T-helper 1 cell treated with Interleukin-12 subunit alpha and Interleukin-12 subunit beta and Interleukin-4 antibody, amounts not matched to agents 30 μg/mL and 1 μg/mL, for 36 hours (primary cell): ENCODE measurements around the gene GSE1.
"Not testable (repeated sequence)": the region's sequence is repeated elsewhere in the genome, so short reads cannot be mapped to it uniquely, and the experiment has no call there.

Experiments used
- H3K27ac Mint-ChIP-seq: one replicate; pipeline ENCODE4 v1.8.0; 2021; ENCODE audit warnings: mild to moderate bottlenecking, mixed read lengths
- H3K27me3 Mint-ChIP-seq: one replicate; pipeline ENCODE4 v1.8.0; 2021; ENCODE audit warnings: low read depth, mixed read lengths
- H3K36me3 Mint-ChIP-seq: one replicate; pipeline ENCODE4 v1.8.0; 2021; ENCODE audit warnings: low read depth, mixed read lengths
- H3K4me1 Mint-ChIP-seq: one replicate; pipeline ENCODE4 v1.8.0; 2021; ENCODE audit warnings: low read depth, mixed read lengths
- H3K4me3 Mint-ChIP-seq: one replicate; pipeline ENCODE4 v1.8.0; 2021; ENCODE audit warnings: mild to moderate bottlenecking, moderate library complexity, mixed read lengths
- H3K9me3 Mint-ChIP-seq: one replicate; pipeline ENCODE4 v1.8.0; 2021; ENCODE audit warnings: mixed read lengths

GSE1 gene

DNA sequence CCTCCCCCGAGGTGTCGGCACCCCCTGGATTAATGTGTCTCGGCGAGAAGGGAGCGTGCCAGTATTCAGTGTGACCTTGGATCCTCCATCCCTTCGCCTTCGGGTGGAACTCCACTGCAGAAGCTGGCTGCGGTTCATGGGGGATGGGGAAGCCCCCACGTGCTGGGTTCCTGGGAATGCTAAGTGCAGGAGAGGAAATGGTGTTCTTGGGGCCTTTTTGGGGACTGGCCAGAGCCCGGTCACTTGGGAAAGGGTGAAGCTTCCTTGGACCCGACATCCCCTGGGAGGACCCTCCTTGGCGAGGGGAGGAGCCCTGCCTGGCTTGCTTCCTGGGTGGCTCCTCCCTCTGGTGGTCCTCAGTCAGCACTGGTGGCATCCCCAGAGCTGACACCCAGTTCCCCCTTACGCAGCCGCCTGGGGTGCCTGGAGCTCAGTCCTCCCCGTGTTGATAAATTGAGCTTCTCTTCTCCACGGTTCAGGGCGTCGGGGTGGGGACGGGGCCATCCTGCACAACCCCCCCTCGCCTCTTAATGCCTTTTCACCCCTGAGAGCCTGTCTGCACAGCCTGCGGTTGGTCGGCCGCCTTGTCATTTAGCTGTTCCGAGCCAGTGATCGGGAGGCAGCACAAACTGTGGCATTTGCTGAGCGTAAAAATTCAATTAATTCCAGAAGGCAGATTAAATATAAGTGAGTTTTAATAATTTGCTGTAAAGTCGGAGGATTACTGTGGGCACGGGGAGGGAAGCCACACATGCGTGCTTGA lies 30.7 kb upstream of the GSE1 start:
- no peaks in the 10 kb centered on the region for H3K9me3 Mint-ChIP-seq
- no peak overlapping the region for H3K4me3 Mint-ChIP-seq
- H3K27me3 Mint-ChIP-seq, result no peaks in the 10 kb centered on the region
- no peaks in the 10 kb centered on the region for H3K36me3 Mint-ChIP-seq
- H3K4me1 Mint-ChIP-seq, result no peaks in the 10 kb centered on the region
- H3K27ac Mint-ChIP-seq, result no peak overlapping the region

DNA sequence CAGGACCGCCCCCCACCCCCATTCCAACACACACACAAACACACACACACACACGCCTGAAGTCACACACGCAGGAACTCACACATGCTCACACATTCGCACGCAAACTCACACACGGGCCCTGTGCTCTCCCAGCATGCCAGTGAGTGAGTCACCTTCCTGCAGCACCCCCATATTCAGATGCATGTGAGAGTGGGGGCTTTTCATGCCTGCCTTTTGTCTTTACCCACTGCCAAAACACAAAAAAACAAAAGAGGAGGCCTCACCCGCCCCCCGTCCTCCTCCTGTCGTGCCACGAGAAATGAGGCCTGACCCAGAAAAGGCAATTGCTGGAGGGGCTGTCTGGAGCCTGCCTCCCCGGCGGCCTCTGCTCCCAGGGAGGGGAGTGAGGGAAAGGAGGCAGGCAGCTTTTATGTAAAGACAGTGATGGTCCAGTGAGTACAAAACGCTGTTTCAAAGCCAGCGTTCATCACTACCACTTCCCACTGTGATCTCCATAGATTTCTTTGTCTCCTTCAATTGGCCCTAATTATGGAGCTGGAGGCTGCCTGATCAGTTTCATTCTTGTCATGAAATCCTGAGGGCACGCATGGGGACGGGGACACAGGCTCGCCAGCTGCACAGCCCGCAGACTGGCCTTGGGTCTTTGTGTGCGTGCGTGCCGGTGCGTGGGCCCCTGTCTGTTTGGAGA lies 29.5 kb upstream of the GSE1 start:
- Mint-ChIP-seq H3K4me1 (no peaks in the 10 kb centered on the region), H3K9me3 (no peaks in the 10 kb centered on the region), H3K4me3 (no peak overlapping the region), H3K27ac (no peak overlapping the region), H3K36me3 (no peaks in the 10 kb centered on the region), H3K27me3 (no peaks in the 10 kb centered on the region)

GRCh38 chr16:85584267-85584666 lies 28.9 kb upstream of the GSE1 start:
- Mint-ChIP-seq H3K4me3 (no peak overlapping the region), H3K27me3 (no peaks in the 10 kb centered on the region), H3K27ac (no peak overlapping the region), H3K4me1 (no peaks in the 10 kb centered on the region), H3K9me3 (no peaks in the 10 kb centered on the region), H3K36me3 (no peaks in the 10 kb centered on the region)

DNA sequence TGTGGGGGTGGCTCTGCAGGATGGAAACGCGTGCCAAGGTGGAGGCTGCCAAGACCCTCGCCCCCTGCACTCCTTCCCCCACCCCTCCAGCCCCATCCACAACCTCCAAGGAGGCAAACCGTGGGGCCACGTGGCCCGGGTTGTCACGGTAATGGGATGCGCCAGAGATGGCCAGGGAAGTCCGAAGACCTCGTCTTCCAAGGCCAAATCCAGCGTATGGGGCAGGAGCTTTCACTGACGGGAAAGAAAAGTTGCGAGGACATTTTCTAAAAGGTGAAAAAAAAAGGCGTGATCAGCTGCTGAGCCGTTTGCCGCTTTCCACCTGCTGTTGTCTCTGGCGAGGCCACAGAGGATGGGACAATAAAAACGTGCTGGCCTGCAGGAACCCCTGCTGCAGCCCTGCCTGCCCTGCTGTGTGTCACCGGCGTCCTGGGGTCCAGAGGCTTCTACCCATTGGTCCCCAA lies 28.3 kb upstream of the GSE1 start:
- H3K4me1 Mint-ChIP-seq, result no peaks in the 10 kb centered on the region
- no peaks in the 10 kb centered on the region for H3K36me3 Mint-ChIP-seq
- no peak overlapping the region for H3K27ac Mint-ChIP-seq
- H3K4me3 Mint-ChIP-seq, result no peak overlapping the region
- H3K9me3 Mint-ChIP-seq, result no peaks in the 10 kb centered on the region
- H3K27me3 Mint-ChIP-seq, result no peaks in the 10 kb centered on the region

DNA sequence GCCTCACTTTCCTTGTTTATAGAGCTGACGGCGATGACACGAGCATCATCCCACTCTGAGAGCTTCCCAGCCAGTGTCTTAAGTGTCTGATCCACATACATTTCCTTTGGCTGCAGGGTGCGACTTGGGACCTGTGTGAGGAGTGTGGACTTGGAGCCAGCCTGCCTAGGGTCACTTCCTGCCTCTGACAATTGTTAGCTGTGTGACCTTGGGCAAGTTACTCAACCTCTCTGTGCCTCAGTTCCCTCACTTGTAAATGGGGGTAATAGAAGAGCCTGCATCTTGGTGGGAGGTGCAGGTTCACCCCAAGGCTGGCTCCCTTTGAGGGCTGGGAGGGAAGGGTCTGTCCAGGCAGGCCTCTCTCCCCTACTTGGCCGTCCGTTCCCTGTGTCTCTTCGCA lies 27.4 kb upstream of the GSE1 start:
- Mint-ChIP-seq H3K36me3 (no peaks in the 10 kb centered on the region), H3K4me3 (no peak overlapping the region), H3K27ac (no peak overlapping the region), H3K4me1 (no peaks in the 10 kb centered on the region), H3K9me3 (no peaks in the 10 kb centered on the region), H3K27me3 (no peaks in the 10 kb centered on the region)

- Mint-ChIP-seq H3K36me3 (no peaks in the 10 kb centered on the region), H3K27ac (no peak overlapping the region), H3K4me3 (no peak overlapping the region), H3K4me1 (no peaks in the 10 kb centered on the region), H3K9me3 (no peaks in the 10 kb centered on the region), H3K27me3 (no peaks in the 10 kb centered on the region)
Measured at GRCh38 chr16:85586380-85587104, 26.6 kb upstream of the GSE1 start.

DNA sequence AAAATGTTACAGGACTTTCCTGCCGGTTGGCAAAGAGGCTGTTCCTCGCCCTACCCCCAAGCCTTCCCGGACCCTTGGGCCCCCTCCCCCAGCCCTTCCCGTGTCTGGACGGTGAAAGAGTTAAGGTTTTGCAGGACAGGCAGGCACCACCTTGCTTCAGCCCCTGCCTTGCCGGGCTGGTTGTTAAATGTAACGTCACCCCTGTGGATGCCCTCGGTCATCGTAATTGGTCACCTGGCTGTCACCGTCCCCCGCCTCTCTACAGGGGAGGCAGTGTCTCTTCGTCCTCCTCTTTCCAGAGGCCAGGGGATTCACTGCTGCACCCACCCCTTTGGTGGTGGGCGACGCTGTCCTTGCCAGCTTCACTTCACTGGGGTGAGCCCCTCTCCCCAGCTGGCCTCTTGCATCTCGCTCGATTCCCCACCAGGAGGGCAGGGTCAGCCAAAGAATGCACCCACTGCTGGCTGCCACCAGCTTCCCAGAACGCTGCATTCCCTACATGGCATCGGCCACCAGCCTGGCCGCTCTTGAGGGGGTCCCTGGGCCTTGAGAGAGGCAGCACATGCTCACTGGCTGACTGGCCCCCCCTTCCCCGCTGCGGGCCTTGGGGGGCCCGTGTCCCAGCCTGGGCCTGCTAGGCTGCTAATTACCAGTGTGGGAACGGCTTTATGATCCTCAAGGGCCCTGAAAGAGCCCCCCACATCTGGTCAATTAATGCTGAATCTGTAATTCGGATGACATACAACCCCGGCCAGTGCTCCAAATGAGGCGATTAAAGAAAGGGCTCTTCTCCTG lies 25.2 kb upstream of the GSE1 start:
- Mint-ChIP-seq H3K4me1 (no peaks in the 10 kb centered on the region), H3K4me3 (no peak overlapping the region), H3K9me3 (no peaks in the 10 kb centered on the region), H3K27ac (no peak overlapping the region), H3K27me3 (no peaks in the 10 kb centered on the region), H3K36me3 (no peaks in the 10 kb centered on the region)

GRCh38 chr16:85588562-85589503 lies 24.3 kb upstream of the GSE1 start:
- no peaks in the 10 kb centered on the region for H3K9me3 Mint-ChIP-seq
- no peaks in the 10 kb centered on the region for H3K4me1 Mint-ChIP-seq
- H3K27me3 Mint-ChIP-seq, result no peaks in the 10 kb centered on the region
- H3K4me3 Mint-ChIP-seq, result no peak overlapping the region
- no peaks in the 10 kb centered on the region for H3K36me3 Mint-ChIP-seq
- no peak overlapping the region for H3K27ac Mint-ChIP-seq

DNA sequence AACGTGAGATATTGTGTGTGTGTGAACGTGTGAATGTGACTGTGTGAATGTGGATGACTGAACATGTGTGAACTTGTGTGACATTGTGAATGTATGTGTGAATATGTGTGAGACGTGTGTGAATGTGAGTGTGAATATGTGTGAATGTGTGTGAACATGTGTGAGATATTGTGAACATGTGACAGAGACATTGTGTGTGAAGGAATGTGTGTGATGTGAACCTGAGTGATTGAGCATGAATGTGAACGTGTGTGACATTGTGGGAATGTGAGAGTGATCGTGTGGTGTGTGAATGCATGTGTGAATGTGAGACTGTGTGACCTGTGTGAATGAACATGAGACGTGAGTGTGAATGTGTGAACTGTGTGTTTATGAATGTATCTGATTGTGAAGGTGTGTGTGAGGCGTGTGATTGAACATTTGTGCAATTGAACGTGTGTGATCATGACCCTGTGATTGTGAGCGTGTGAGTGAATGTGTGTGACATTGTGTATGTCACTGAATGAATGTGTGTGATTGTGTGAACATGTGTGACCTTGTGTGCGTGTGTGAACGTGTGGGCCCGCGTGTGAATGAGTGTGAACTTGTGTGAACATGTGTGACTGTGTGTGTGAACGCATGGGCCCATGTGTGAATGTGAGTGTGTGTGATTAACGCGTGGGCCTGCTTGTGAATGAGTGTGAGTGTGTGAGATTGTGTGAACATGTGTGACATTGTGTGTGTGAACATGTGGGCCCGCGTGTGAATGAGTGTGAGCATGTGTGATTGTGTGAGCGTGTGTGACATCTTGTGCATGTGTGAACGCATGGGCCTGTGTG lies 23.2 kb upstream of the GSE1 start:
- no peaks in the 10 kb centered on the region for H3K4me1 Mint-ChIP-seq
- no peaks in the 10 kb centered on the region for H3K27me3 Mint-ChIP-seq
- no peak overlapping the region for H3K4me3 Mint-ChIP-seq
- H3K36me3 Mint-ChIP-seq, result no peaks in the 10 kb centered on the region
- H3K27ac Mint-ChIP-seq, result no peak overlapping the region
- no peaks in the 10 kb centered on the region for H3K9me3 Mint-ChIP-seq

DNA sequence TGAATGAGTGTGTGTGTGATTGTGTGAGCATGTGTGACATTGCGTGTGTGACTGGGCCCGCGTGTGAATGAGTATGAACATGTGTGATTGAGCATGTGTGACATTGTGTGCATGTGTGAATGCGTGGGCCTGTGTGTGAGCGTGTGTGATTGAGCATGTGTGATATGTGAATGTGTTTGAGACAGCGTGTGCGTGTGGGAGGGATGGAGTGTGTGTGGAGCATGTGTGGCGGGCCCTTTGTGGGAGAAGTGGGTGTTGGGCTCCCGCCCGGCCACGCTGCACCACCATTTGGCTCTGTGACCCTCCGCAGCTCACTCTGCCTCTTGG lies 22.7 kb upstream of the GSE1 start:
- H3K9me3 Mint-ChIP-seq, result no peaks in the 10 kb centered on the region
- no peak overlapping the region for H3K4me3 Mint-ChIP-seq
- no peaks in the 10 kb centered on the region for H3K36me3 Mint-ChIP-seq
- no peaks in the 10 kb centered on the region for H3K4me1 Mint-ChIP-seq
- no peaks in the 10 kb centered on the region for H3K27me3 Mint-ChIP-seq
- H3K27ac Mint-ChIP-seq, result no peak overlapping the region

DNA sequence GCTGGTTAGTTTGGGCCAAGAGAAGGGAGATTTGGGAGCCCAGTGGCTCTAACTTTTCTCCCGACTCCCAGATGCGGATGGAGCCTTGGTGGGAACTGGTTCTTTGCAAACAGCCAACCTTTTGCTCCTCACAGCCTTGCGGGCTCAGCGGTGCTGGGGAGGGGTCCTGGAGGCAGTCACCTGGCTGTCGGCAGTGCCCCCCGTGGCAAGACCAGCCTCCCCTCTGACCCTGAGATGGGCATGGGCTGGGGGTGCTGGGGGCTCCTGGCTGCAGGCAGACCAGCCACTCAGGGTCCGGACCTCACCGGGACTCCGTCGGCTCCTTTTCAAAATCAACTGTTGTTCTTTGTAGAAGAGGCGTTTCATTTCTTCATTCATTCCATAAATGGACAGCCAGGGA lies 21.7 kb upstream of the GSE1 start:
- Mint-ChIP-seq H3K4me3 (no peak overlapping the region), H3K9me3 (no peaks in the 10 kb centered on the region), H3K36me3 (no peaks in the 10 kb centered on the region), H3K27ac (no peak overlapping the region), H3K4me1 (no peaks in the 10 kb centered on the region), H3K27me3 (no peaks in the 10 kb centered on the region)

DNA sequence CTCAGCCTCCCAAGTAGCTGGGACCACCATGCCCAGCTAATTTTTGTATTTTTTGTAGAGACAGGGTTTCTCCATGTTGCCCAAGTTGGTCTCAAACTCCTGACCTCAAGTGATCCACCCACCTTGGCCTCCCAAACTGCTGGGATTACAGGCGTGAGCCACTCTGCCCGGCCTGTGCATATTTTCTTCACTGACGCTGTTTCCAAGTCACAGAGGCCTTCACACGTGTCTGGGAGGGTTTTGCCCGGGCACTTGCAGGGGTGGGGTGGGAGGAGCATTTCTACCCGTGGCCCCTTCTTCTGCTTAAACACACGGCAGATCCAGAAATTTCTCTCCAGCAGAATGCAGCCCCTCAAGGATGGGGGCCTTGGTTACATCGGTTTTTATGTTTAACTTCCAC lies 20.8 kb upstream of the GSE1 start:
- H3K4me3 Mint-ChIP-seq, H3K27me3 Mint-ChIP-seq, H3K9me3 Mint-ChIP-seq, H3K4me1 Mint-ChIP-seq, H3K27ac Mint-ChIP-seq, H3K36me3 Mint-ChIP-seq: not testable (repeated sequence)
